CD4-positive, CD25-positive, alpha-beta regulatory T cell (primary cell): ENCODE results near the gene SLC24A3. TPM values are rescaled to one million over a fixed set of nuclear protein-coding genes. Genes with fewer than 3 reads are reported as not detected.

Source experiments
- ATAC-seq, 2 donors: fragments of 150-1000 bp; cut with Tn5 transposase; one replicate each; pipeline ENCODE4 v1.10.0; 2021; ENCODE audit warnings: low read depth in 2 of 2, moderate number of reproducible peaks in 2 of 2, moderate library complexity in 1 of 2
- DNase-seq, 3 donors: peaks; one replicate each; pipeline versions ENCODE4 v3.0.0 to v3.0.0-alpha.2; 2012 to 2022; ENCODE audit warnings: mixed read lengths in 1 of 3
- H3K27ac ChIP-seq: one replicate; pipeline ENCODE4 v1.7.0; 2013; ENCODE audit warnings: mild to moderate bottlenecking, low read length; ENCODE audit not compliant: insufficient read depth, poor library complexity, severe bottlenecking
- H3K27me3 ChIP-seq: one replicate; pipeline ENCODE4 v1.7.0; 2013; ENCODE audit warnings: low read length; ENCODE audit not compliant: control insufficient read depth, insufficient read depth
- H3K36me3 ChIP-seq: one replicate; pipeline ENCODE4 v1.7.0; 2013; ENCODE audit warnings: mild to moderate bottlenecking, low read length, moderate library complexity; ENCODE audit not compliant: control insufficient read depth, insufficient read depth
- H3K4me1 ChIP-seq: 2 replicates; pipeline ENCODE4 v1.7.0; 2013; ENCODE audit warnings: mild to moderate bottlenecking, low read length; ENCODE audit not compliant: insufficient read depth, control insufficient read depth, poor library complexity, severe bottlenecking
- H3K4me3 ChIP-seq: one replicate; pipeline ENCODE4 v1.7.0; 2013; ENCODE audit warnings: low read depth, mild to moderate bottlenecking, low read length, moderate library complexity
- H3K9me3 ChIP-seq, 2 experiments: 1 replicate in 1 of 2; 2 replicates in 1 of 2; pipeline ENCODE4 v1.7.0; 2013; ENCODE audit warnings: low read length in 2 of 2, mild to moderate bottlenecking in 1 of 2, moderate library complexity in 1 of 2; ENCODE audit not compliant: control insufficient read depth in 2 of 2
- H3K27ac Mint-ChIP-seq, 3 donors: one replicate each; pipeline ENCODE4 v1.8.0; 2020 to 2022; ENCODE audit warnings: mild to moderate bottlenecking in 3 of 3, mixed read lengths in 3 of 3, moderate library complexity in 2 of 3
- H3K27me3 Mint-ChIP-seq: one replicate; pipeline ENCODE4 v1.8.0; 2022; ENCODE audit warnings: mild to moderate bottlenecking, mixed read lengths
- H3K36me3 Mint-ChIP-seq: one replicate; pipeline ENCODE4 v1.8.0; 2020; ENCODE audit warnings: mixed read lengths
- H3K4me1 Mint-ChIP-seq, 4 donors: one replicate each; pipeline ENCODE4 v1.8.0; 2020 to 2022; ENCODE audit warnings: mixed read lengths in 4 of 4, mild to moderate bottlenecking in 1 of 4
- H3K4me3 Mint-ChIP-seq, 4 donors: one replicate each; pipeline ENCODE4 v1.8.0; 2020 to 2022; ENCODE audit warnings: mild to moderate bottlenecking in 4 of 4, mixed read lengths in 4 of 4, moderate library complexity in 3 of 4
- H3K9me3 Mint-ChIP-seq, 7 donors: one replicate each; pipeline ENCODE4 v1.8.0; 2020 to 2022; ENCODE audit warnings: mixed read lengths in 7 of 7, mild to moderate bottlenecking in 3 of 7, moderate library complexity in 2 of 7
- polyA plus RNA-seq, 4 donors: library from polyadenylated mRNA; unstranded; fragments of 300-500 nt; fragmentation: Illumina TruSeq; gene quantifications; one replicate each; pipeline ENCODE4 v1.2.3, GENCODE V29; 2021
- total RNA-seq: library from RNA; stranded (reverse); gene quantifications from one replicate; pipeline ENCODE4 v1.2.3, GENCODE V29; 2022

The SLC24A3 gene
- total and polyA plus RNA-seq, 5 donors from 2014 or later: 0.25 TPM; not detected in 4

DNA sequence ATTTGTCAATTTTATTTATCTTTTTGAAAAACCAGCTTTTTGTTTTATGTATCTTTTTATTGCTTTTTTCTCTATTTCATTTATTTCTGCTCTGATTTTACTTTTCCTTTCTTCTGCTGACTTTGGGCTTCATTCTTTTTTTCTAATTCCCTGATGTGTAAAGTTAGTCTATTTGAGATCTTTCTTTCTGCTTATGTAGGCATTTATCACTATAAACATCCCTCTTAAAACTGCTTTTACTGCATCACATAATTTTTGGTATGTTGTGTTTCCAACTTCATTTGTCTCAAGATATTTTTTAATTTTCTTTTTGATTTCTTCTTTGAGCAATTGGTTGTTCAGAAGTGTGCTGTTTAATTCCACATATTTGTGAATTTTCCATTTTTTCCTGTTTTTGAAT lies 174.8 kb downstream of the SLC24A3 start:
- no peak overlapping the region for H3K27ac ChIP-seq
- H3K27ac Mint-ChIP-seq: no peak overlapping the region
- ATAC-seq: no peak

DNA sequence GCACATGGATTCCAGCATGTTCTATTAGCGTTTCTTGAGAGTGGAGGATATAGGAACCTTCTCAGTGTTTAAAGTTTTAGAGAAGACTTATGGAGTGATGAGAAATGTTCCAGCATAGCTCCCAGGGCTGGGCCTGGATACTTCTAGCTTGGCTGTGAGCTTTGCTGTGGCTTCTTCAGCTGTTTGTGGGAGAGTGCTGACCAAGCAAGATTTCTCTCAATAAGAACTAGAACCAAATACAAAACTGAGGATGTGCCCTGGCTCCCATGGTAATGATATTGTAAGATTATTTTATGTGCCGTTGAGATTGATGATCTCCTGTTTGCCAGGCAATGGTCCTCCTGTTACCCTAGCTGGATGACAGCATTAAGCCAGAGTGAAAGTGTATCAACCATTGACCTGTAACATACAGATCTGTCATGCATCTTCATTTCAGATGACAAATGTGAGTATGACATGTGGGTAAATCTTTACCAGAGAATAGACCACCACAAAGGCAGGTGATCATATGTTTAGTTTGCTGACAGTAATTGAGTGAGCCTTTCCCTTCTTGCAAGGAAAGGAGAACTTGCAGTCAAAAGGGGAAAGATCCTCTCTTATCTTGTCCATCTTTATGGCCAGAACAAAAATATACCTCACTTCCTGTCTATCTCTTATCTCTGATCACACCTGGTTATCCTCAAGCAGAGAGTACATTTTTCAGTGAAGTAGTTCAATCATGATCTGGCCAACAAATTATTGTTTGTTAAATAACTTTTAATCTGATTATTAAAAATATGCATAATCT lies 180.1 kb downstream of the SLC24A3 start:
- peaks cover 0 to 2% of the 10 kb centered on the region in 2 experiments for H3K9me3 ChIP-seq
- Mint-ChIP-seq H3K27ac (no peak overlapping the region), H3K36me3 (no peaks in the 10 kb centered on the region), H3K4me3 (no peak overlapping the region), H3K9me3 (peaks cover 0 to 19% (median 5%) of the 10 kb centered on the region in 7 donors), H3K4me1 (no peaks in the 10 kb centered on the region), H3K27me3 (no peaks in the 10 kb centered on the region)
- H3K27me3 ChIP-seq: no peaks in the 10 kb centered on the region
- H3K4me3 ChIP-seq: no peak overlapping the region
- H3K27ac ChIP-seq: no peak overlapping the region
- no peaks in the 10 kb centered on the region for H3K36me3 ChIP-seq
- H3K4me1 ChIP-seq: no peaks in the 10 kb centered on the region
- no peak for DNase-seq
- no peak for ATAC-seq

More for the DNA sequence above, 174.8 kb downstream of the SLC24A3 start:
- H3K27me3 Mint-ChIP-seq: no peaks in the 10 kb centered on the region
- no peak overlapping the region for H3K4me3 ChIP-seq
- no peaks in the 10 kb centered on the region for H3K36me3 Mint-ChIP-seq
- H3K4me1 ChIP-seq: no peaks in the 10 kb centered on the region
- H3K9me3 ChIP-seq: peaks cover 0 to 2% of the 10 kb centered on the region in 2 experiments
- no peaks in the 10 kb centered on the region for H3K27me3 ChIP-seq
- H3K4me1 Mint-ChIP-seq: no peaks in the 10 kb centered on the region
- peaks cover 0 to 7% (median 3%) of the 10 kb centered on the region in 7 donors for H3K9me3 Mint-ChIP-seq
- DNase-seq: no peak
- H3K36me3 ChIP-seq: no peaks in the 10 kb centered on the region
- no peak overlapping the region for H3K4me3 Mint-ChIP-seq

DNA sequence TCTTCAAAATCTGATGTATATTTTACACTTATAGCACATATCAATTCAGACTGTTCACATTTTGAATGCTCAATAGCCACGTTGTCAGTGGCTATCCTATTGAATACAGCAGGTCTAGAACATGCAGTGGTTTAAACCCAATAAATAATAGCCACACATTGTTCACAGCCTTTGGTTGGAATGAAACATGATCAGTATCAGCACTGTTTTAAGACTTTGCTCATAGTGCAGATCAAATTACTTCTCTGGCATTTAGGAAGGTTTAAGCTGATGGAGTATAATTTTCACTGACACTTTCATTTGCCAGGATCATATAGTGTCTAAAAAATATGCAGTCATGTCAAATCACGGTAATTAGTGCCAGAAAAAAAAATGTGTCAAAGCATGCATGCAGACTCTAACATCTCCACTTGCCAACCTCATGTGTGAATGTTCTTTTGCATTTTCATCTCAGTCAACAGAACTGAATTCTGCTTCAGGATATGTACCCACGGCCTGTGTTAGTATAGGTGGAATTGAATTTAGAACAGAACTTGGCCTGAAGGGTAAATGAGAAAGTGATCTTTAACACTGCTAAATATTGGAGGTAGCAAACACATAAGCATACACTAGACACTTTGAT lies 184.1 kb downstream of the SLC24A3 start:
- no peak overlapping the region for H3K27ac ChIP-seq
- no peaks in the 10 kb centered on the region for H3K27me3 ChIP-seq
- no peaks in the 10 kb centered on the region for H3K4me1 ChIP-seq
- Mint-ChIP-seq H3K4me1 (no peaks in the 10 kb centered on the region), H3K4me3 (no peak overlapping the region), H3K36me3 (no peaks in the 10 kb centered on the region), H3K9me3 (peaks cover 0 to 31% (median 6%) of the 10 kb centered on the region in 7 donors), H3K27me3 (no peaks in the 10 kb centered on the region), H3K27ac (no peak overlapping the region)
- no peaks in the 10 kb centered on the region for H3K36me3 ChIP-seq
- no peak overlapping the region for H3K4me3 ChIP-seq
- no peaks in the 10 kb centered on the region for H3K9me3 ChIP-seq
- ATAC-seq (no peak), DNase-seq (no peak)

DNA sequence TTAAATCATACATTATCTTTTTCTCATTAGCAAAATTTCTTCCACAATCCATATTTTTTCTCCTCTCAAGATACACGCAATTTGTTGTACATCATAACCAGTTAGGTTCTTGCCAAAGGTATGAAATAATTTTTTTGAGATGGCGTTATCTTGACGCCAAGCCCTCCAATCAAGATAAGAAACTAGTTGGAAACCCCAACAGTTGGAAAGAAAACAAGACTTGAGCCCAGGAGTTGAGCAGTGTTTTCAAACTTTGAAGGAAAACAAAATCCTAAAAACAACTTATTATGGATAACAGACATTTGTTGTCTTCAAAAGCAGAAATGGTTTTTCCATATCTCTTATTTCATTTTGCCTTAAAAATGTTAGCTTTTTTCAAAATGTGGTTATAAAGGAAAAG lies 184.8 kb downstream of the SLC24A3 start:
- H3K27me3 Mint-ChIP-seq: no peaks in the 10 kb centered on the region
- no peaks in the 10 kb centered on the region for H3K9me3 ChIP-seq
- DNase-seq: no peak
- no peak overlapping the region for H3K4me3 Mint-ChIP-seq
- no peak overlapping the region for H3K27ac Mint-ChIP-seq
- H3K4me1 Mint-ChIP-seq: no peaks in the 10 kb centered on the region
- no peak for ATAC-seq
- no peaks in the 10 kb centered on the region for H3K36me3 ChIP-seq
- H3K4me1 ChIP-seq: no peaks in the 10 kb centered on the region
- H3K9me3 Mint-ChIP-seq: peaks cover 0 to 31% (median 6%) of the 10 kb centered on the region in 7 donors
- no peaks in the 10 kb centered on the region for H3K27me3 ChIP-seq
- no peak overlapping the region for H3K4me3 ChIP-seq
- no peak overlapping the region for H3K27ac ChIP-seq
- H3K36me3 Mint-ChIP-seq: no peaks in the 10 kb centered on the region

DNA sequence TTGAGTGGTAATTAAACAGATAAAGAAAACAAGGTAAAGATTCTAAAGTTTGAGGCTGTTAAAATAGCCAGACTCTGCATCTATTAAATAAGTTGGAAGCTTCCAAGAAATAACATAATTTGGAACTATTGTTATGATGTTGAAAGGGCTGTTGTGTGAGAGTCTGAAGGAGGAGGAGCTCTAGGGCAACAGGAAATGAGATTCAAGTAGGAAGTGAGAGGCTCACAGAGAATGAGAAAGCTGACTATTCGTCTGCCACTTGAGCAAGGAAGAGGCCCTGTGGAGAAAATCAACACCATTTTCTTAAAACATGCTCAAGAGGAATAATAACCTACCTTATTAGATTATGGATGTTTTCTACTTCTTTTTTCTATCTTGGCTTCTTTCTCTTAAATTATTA lies 185.2 kb downstream of the SLC24A3 start:
- H3K36me3 Mint-ChIP-seq: no peaks in the 10 kb centered on the region
- no peak overlapping the region for H3K27ac Mint-ChIP-seq

DNA sequence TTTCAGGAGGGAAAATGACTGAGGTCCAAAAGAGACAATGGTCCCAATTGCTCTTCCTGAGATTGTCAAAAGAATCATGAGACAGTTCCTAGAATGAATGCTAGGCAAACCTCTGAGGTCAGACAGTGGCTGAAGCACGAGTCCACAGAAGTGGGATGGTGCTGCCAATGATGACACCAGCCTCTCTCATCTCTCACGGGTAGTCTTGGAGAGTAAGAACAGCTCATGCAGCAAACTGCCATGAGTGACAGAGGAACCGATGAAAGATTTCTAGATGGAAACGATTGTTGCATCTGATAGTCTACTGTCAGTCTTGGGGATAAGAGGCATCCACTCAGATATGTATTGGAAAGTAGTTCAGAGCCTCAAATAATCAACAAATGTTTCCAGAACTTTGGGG lies 188.7 kb downstream of the SLC24A3 start:
- H3K36me3 Mint-ChIP-seq: no peaks in the 10 kb centered on the region
- no peak overlapping the region for H3K4me3 ChIP-seq

More for the DNA sequence above, 185.2 kb downstream of the SLC24A3 start:
- Mint-ChIP-seq H3K4me1 (no peaks in the 10 kb centered on the region), H3K27me3 (no peaks in the 10 kb centered on the region), H3K9me3 (peaks cover 0 to 31% (median 6%) of the 10 kb centered on the region in 7 donors), H3K4me3 (no peak overlapping the region)
- H3K27ac ChIP-seq: no peak overlapping the region
- H3K27me3 ChIP-seq: no peaks in the 10 kb centered on the region
- no peak overlapping the region for H3K4me3 ChIP-seq
- H3K36me3 ChIP-seq: no peaks in the 10 kb centered on the region
- H3K4me1 ChIP-seq: no peaks in the 10 kb centered on the region
- no peaks in the 10 kb centered on the region for H3K9me3 ChIP-seq
- ATAC-seq (no peak), DNase-seq (no peak)

DNA sequence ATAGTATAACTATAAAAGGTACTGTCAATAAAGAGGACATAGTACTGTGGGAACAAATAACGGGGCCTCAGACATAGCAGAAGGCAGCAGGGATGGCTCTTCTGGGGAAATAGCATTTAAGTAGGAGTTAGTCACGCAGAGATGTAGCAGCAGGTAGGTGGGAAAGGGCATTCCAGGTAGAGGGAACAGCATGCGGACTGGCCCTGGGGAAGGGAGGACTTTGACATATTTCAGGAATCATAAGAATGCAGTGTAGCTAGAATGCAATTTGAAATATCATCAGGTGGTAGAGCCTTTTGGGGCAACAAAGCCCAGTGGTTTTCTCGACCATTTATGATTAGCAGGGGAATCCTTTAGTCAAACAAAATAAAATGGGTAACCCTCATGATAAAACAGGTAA lies 191.1 kb downstream of the SLC24A3 start:
- ATAC-seq (no peak), DNase-seq (no peak)
- no peak overlapping the region for H3K27ac ChIP-seq
- no peaks in the 10 kb centered on the region for H3K36me3 ChIP-seq
- peaks cover 0 to 18% (median 7%) of the 10 kb centered on the region in 7 donors for H3K9me3 Mint-ChIP-seq
- H3K4me3 ChIP-seq: no peak overlapping the region
- no peaks in the 10 kb centered on the region for H3K4me1 Mint-ChIP-seq
- H3K4me1 ChIP-seq: no peaks in the 10 kb centered on the region
- H3K36me3 Mint-ChIP-seq: no peaks in the 10 kb centered on the region
- H3K4me3 Mint-ChIP-seq: no peak overlapping the region
- H3K27me3 ChIP-seq: no peaks in the 10 kb centered on the region
- no peak overlapping the region for H3K27ac Mint-ChIP-seq
- H3K9me3 ChIP-seq: no peaks in the 10 kb centered on the region
- H3K27me3 Mint-ChIP-seq: peaks cover 5% of the 10 kb centered on the region

More for the DNA sequence above, 188.7 kb downstream of the SLC24A3 start:
- H3K4me1 Mint-ChIP-seq: no peaks in the 10 kb centered on the region
- H3K4me3 Mint-ChIP-seq: no peak overlapping the region
- H3K27ac ChIP-seq: no peak overlapping the region
- H3K9me3 ChIP-seq: no peaks in the 10 kb centered on the region
- no peaks in the 10 kb centered on the region for H3K4me1 ChIP-seq
- no peak for ATAC-seq
- peaks cover 0 to 29% (median 7%) of the 10 kb centered on the region in 7 donors for H3K9me3 Mint-ChIP-seq
- no peak overlapping the region for H3K27ac Mint-ChIP-seq
- no peaks in the 10 kb centered on the region for H3K36me3 ChIP-seq
- no peaks in the 10 kb centered on the region for H3K27me3 ChIP-seq
- no peak for DNase-seq
- H3K27me3 Mint-ChIP-seq: no peaks in the 10 kb centered on the region
